GM21381 (cell line): ENCODE results near the gene ZNF782.
"Not testable (repeated sequence)": the region's sequence is repeated elsewhere in the genome, so short reads cannot be mapped to it uniquely, and the experiment has no call there.

ENCODE experiments used
- ATAC-seq: cut with Tn5 transposase; IDR thresholded peaks from one replicate; pipeline ENCODE4 v1.9.1; 2021; ENCODE audit warnings: mild to moderate bottlenecking, moderate library complexity; ENCODE audit not compliant: unreplicated experiment

The ZNF782 gene

DNA sequence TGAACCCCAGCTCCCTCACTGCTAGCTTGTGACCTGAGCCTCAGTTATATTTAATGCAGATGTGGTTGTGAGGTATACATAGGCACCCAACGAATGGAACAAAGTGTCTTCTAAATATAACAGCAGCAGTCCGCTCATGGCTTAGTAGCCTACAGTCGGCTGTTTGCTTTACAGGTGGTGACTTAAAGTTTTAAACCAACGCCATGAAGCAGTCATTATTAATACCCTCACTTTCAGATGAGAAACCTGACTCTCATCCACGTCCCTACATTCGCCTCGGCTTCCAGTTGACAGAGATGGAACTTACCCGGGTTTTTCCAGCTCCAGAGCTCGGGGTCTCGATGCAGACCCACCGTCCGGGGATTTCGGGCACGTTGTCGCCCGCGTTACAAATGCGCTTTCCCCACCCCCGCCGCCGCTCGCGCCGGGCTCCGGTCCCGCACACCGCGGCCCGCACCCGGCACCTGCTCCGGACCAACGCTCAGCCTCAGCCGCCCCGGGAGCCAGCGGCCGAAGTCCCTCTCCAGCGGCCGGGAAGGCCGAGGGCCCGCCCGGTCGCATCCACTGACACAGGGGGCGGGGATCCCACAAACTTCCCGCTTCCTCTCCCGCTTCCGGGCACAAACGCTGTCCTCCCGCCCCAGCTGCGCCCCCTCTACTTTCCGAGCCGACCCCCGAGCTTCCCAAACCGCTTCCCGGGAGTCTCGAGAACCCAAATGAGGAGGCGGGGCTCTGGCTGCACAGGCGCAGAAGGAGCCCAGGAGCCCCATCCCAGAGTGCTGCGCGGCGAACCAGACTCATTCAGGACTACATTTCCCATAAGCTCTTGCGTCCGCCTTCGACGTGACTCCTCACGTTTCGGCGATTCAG lies at the start of gene ZNF782:
ZNF782 (minus strand) TSS at position 734 of the 870 bp plus-strand sequence. CDS start 2,553 bp downstream, outside the sequence.
- peak; percentile 91 for ATAC-seq

DNA sequence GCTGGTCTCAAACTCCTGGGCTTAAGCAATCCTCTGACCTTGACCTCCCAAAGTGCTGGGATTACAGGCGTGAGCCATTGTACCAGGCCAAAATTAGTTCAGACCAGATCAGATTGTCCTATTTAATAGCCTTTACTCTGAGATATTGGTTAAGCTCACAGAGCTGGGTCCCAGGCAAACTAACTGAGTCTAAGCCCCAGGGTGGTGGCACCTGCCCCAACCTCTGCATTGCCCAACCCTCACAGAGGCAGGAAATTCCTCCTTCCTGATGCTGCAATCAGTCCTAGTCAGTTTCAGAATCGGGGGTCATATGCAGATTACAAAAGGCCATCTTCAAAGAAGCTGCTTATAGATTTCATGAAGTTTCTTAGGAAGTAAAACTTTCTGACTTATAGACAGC lies 45.7 kb upstream of the ZNF782 start:
- ATAC-seq: not testable (repeated sequence)

DNA sequence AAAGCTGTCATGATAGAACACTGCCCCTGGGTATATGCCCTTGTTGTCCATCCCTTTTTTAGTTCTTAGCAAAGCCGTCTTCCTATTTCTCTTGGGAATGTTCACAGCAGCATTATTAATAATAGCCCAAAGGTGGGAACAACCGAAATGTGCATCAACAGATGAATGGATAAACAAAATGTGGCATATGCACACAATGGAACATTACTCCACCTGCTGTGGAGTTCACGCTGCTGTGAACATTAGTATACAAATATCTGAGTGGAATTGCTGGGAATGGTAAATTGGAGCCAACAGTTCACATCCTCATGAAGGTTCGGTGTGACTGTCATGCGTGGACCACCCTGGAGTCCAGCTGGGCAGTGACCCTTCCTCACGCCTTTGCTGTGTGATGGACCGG lies 37.8 kb upstream of the ZNF782 start:
- no peak for ATAC-seq

DNA sequence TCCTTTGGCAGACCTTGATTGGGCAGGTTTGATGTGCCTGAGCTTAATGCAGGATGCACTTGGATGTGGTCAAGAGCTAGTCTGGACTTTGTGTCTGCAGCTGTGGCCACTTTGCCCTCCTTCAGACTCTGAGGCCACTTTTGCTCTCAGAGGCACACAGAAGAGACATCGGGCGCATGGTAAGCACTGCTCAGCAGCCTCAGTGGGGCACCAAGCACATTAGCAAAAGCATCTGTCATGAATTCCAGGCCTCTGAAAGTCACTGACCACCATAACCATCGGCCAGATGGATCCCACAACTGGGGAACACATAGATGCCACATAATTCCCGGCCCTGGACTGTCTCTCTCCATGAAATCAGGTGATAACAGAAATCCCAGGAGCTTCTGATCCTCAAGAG lies 34.3 kb upstream of the ZNF782 start:
- ATAC-seq: no peak

DNA sequence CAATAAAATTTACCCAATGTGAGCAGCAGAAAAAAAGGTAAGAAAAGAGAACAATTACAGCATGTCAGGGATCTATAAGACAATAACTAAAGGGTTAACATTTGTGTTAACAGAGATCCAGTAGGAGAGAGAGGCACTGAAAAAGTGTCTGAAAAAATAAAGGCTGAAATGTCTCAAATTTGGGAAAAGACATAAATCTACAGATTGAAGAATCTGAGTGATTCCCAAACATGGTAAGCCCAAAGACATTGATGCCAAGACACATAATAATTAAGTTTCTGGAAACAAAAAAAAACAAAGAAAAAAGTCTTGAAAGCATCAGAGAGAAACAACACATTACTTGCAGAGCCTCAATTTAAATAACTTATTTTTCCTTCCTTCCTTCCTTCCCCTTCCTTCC lies 31.1 kb upstream of the ZNF782 start:
- no peak for ATAC-seq

DNA sequence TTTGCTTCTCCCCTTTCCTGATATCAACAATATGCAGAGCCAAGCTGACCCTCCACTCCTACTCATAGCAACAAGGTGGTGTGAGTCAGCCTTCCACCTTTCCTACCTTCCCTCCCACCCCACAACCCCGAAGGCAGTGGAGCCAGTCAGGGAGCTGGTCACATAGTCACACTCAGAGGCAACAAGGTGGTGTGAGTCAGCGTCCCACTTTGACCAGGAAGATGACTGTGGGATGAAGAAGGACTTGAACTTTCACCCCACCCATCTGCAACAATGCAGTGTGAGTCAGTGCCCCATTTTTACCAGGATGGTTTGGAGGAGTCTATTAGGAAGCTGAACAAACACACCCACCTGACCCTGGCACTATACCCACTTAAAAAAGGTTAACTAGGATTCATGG lies 30.1 kb upstream of the ZNF782 start:
- ATAC-seq: no peak

DNA sequence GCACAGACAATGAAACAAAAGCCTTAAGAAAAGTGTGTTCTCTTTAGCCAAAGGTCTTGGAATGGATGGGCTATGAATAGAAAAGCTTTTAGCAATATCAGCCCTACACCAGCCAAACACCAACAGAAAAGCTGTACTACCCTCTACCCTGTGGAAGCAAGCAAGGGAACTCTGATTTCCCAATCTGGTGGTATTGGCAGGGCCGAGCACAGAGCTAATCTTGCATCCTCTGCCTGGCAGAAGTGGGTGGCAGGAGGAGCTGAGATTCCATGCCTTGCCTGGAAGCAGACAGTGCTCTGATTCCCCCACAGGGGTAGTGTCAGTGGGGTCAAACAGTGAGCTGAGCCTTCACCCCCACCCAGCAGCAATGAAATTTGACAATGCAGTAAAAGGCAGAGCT lies 29.6 kb upstream of the ZNF782 start:
- no peak for ATAC-seq

DNA sequence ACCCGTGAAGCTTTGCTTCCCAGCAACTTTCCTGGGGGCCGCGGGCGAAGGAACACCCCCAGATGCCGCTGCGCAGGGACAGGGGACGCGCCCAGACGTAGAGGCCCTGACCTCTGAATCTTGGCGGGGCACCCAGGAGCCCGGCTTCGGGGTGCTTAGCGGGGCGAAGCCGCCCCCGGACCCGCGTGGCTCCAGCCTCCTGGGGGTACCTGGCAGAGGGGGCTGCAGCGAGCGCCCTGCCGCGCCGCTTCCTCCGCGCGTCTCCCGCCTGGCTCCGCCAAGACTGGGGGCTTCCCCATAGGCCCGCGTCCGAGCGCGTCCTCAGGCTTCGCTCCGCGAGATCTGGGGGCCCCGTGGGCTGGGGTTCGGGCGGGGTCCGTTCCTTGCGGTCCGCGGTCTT lies 23.0 kb upstream of the ZNF782 start:
- no peak for ATAC-seq

DNA sequence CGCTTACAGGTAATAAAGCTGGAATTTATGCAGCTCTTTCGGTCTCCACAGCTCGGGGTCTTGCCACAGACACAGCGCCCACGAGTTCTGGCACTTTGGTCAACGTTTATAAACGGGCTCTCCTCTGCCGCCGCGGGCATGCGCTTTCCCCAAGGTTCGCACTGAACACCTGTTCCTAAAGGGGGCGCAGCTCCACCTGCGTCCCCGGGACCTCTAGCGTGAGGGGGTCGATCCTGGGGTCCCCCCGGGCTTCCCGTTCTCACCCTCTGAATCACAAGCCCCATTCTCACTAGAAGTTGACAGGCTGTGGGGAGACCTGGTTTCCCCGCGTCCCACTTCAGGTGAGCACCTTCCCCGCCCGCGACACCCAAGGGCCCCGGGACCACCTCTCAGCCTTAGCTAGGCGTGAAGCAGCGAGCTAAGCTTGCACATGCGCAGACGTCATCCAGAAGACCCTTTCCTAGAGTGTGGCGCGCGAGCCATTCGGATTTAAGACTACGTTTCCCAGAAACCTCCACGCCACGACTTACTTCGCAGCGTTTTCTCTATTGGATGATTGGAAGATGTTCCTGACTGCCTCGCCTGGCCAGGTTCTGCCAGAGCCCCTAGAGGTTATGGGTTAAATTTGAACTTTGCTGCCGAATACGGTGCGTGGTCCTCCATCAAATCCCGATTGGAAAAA lies 21.3 kb upstream of the ZNF782 start:
- peak; percentile 47 for ATAC-seq

DNA sequence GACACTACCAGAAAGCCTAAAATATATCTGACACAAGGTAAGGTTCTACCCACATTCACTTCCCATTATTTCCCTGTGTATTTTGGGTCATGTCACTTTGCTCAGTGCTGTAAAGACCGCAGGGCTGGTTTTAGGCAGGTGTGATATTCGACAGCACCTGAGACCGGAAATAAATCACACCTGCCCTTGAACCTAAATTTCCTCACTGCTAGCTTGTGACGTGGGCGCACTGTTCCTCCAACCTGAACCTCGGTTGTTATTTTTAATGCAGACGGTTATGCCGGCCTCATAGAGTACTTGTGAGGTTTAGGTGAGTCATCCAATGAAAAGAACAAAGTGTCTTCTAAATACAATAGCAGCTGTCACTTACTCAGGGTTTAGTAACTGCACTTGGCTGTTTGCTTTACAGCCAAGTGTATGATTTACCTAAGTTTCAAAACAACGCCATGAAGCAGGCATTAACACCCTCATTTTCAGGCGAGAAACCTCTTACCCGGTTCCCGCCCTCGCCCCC lies 20.7 kb upstream of the ZNF782 start:
- ATAC-seq: peak; percentile 57

DNA sequence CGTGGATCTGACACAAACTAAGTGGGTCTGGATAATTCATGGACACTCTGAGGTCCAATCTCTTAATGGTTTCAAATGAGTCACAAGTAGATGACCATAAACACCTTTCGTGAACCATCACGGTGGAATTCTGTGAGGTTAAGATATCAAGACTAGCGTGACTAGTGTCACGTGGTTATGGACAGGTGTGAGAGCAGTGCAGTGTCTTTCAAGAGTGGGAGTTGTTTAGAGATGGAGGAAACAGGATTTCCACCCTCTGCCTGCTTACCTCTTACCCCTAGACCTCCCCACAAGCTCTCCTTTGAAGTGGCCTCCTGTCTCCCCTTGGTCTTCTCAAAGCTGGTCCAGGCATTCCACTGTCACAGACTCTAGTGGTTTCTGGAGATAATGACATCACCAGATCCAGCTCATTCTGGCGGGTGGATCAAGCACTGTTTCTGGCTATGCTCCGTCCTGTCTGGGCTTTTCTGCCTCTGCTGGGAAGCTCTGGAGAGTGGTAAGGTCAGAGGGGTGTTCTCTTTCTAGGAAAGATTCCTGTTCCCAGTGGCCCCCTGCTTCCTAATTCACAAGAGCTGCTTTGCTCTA lies 20.0 kb upstream of the ZNF782 start:
- no peak for ATAC-seq

DNA sequence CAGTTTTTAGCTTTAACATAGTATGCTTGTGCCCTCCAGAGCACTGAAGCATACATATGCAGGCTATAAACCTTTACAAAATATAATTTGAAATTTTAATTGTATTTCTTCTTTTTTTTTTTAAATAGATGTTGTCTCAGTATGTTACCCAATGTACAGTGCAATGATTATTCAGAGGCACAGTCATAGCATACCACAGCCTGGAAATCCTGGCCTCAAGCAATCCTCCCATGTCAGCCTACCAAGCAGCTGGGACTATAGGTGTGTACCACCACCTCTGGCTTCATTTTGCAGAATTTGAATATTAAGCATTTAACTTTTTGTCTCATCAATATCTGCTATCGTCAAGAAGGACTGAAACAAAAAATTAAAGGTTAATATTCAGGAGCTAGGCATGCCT lies 16.9 kb upstream of the ZNF782 start:
- no peak for ATAC-seq

DNA sequence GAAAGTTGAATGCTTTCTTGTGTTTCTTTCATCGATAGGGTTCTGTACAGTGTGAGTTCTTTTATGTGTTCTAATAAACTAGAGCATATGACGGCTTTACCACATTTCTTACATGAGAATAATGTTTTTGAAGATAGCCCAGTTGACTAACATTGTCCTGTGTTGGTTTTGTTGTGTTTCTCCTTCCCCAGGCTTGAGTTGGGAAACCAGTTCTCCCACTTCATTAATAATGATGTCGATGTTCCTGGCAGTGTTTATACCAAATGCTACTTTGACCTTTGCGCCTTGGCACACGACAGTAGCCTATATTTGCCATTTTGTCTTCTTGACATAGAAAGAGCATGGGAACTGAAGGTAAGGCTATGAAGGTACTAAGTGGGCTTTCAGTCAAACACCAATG lies 14.4 kb upstream of the ZNF782 start:
- no peak for ATAC-seq

DNA sequence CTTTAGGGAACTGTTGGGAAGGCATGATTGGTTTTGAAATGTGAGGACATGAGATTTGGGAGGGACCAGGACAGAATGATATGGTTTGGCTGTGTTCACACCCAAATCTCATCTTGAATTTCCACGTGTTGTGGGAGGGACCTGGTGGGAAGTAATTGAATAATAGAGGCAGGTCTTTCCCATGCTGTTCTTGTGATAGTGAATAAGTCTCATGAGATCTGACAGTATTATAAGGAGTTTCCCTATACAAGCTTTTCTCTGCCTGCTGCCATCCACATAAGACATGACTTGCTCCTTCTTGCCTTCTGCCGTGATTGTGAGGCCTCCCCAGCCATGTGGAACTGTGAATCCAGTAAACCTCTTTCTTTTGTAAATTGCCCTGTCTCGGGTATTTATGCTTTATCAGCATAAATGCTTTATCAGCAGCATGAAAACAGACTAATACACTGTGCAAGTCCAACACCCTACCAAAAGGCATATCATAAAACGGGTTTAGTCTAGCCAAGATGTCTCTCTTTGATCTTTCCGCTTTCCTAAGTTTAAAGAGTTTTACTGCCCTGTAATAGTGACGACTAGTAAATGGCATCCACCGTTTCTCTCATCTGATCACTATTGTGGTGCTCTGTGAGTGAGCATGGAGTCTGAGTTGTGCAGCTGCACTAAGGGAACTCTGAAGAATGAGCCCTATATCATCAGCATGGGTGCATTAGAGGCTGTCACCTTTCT lies 12.9 kb upstream of the ZNF782 start:
- no peak for ATAC-seq

DNA sequence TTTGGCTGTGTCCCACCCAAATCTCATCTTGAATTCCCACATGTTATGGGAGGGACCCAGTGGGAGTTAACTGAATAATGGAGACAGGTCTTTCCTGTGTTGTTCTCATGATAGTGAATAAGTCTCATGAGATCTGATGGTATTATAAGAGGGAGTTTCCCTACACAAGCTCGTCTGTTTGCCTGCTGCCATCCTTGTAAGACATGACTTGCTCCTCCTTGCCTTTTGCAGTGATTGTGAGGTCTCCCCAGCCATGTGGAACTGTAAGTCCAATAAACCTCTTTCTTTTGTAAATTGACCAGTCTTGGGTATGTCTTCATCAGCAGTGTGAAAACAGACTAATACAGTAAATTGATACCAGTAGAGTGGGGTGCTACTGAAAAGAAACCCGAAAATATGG lies 10.9 kb upstream of the ZNF782 start:
- ATAC-seq: not testable (repeated sequence)

DNA sequence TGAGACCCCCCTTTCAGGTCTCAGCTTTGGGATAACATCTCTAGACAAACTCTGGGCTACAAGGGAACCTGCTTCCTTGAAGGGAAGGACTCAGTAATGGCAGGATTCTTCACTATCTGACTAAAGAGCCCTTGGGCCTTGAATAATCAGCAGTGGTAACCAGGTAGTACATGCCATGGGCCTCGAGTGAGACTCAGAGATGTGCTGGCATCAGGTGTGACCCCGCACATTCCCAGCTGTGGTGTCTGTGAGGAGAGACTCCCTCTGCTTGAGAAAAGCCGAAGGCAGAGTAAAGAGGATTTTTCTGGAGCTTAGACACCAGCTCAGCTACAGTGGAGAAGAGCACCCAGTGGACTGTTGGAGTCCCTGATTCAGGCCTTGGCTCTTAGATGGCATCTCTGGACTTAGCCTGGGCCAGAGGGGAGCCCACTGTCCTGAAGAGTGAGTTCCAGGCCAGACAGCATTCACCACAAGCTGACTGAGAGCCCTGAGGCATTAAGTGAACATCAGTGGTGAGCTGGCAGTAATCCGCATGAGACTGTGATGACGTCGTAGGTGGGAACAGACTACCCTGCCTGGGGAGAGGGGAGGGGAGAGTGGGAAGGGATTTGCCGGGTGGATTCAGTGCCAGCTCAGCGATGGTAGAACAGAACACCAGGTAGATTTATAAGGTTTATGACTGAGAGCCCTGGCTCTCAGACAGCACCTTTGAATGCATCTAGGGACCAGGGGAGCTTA lies 5.3 kb upstream of the ZNF782 start:
- no peak for ATAC-seq

DNA sequence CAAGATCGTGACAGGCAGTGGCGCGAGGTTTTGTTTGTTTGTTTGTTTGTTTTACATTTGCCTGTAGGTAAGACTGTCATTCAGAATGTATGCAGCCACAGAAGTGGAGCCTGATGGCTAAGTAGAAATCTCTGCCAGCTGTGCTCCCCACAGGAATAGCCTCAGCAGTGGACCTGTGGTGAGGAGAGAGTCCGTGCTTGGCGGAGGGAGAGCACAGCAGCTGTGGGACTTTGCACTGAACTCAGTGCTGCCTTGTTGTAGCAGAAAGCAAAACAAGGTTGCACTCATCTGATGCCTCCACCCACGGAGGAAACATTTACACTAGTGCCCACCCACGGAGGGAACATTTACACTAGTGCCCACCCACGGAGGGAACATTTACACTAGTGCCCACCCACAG lies 4.4 kb upstream of the ZNF782 start:
- ATAC-seq: no peak

DNA sequence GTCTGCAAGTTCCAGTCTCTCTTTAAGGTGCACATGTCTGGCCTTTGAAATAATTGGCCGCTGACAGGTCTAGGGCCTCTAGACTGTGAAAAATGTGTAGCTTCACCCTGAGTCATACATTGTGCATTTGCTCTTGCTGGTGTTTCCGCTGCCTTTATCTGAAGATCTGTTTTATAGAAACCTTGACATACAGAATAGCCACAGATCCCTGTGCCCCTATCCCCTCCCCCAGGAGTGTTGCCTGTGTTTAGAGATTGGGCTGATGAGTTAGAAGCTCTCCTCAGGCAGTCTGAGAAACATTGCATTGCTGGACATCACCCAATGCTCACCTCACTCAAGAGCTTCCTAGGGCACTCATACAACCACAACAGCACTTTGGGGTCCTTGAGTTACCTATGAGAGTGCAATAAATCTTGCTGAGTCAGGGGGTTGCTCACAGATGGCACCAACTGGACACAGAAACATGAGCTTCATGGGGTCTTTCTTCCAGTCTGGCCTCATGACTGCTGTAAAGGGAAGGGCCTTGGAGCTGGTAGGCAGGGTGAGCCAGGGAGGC lies 3.8 kb upstream of the ZNF782 start:
- no peak for ATAC-seq

DNA sequence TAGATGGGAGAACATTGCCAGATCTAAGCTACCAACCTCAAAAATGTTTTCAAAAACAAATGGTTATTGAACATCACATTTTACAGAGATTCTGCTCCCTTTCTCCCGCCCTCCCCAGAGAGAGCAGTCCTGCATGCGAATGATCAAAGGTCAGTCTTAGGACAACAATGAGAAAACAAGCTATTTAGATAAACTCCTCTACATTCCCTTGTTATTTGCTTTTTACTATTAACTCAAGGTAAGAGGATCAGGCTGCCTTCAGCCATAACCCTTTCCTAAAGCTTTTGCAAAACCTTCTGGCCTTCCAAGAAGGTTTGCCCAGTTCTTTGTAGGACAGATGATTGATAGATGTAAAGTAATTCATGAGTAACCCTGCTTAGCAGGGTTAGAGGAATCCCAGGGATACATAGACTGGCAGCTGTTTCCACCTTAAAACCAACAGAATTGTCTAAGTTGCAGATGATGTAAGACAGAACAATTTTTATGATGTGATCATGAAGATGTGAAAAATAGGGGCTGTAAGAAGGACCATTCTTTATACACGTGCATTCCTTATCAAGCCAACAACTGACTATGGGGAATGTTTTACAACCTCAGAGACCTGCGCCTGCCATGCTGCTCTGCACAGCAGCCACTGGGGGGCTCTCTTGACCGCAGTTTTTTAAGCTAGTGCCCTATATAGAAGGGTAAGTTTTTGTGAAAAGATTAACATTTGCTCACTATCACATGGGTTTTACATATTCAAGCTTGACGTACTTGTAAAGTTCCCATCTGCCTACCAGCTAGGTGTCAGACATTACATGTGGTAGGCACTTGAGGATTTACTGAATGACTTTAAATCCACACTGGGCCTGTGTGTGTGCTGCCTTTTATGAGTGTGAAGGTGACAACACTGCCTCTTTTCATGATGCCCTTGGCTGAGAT lies 2.3 kb upstream of the ZNF782 start:
- peak; percentile 54 for ATAC-seq
